HG02642 (cell line): ENCODE measurements around the gene KAT8.
"Not testable (repeated sequence)": the region's sequence is repeated elsewhere in the genome, so short reads cannot be mapped to it uniquely, and the experiment has no call there.

Source experiments
- ATAC-seq: cut with Tn5 transposase; IDR thresholded peaks from one replicate; pipeline ENCODE4 v1.9.1; 2021; ENCODE audit warnings: mild to moderate bottlenecking; ENCODE audit not compliant: unreplicated experiment, poor library complexity

The KAT8 gene

DNA sequence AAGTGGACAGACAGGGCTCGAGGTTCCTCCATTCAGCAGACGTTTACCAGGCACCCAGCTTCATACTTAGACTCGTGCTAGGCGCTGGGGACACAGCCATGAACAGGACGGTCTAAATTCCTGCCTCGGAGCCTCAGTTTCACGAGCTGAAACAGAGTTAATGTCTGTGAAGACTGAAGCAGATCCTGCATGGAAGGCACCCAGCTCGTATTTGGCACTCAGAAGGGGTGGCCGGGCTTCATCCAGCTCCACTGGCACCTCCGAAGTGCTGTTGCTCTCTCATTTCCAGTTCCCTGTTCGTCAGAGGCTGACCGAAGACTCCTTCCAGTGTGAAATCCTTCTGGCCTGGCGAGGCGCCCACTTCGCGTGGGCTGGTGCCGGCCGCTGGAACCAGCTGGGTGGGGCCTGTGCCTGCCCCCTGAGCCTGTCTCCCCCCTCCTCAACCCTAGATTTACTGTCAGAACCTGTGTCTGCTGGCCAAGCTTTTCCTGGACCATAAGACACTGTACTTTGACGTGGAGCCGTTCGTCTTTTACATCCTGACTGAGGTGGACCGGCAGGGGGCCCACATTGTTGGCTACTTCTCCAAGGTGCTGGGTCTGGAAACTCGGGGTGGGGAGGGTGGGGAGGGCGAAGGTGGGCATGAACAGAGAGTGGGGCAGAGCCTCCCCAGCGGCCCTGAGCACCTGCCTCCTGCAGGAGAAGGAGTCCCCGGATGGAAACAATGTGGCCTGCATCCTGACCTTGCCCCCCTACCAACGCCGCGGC is 12.3 kb downstream of the KAT8 start:
- no peak for ATAC-seq

DNA sequence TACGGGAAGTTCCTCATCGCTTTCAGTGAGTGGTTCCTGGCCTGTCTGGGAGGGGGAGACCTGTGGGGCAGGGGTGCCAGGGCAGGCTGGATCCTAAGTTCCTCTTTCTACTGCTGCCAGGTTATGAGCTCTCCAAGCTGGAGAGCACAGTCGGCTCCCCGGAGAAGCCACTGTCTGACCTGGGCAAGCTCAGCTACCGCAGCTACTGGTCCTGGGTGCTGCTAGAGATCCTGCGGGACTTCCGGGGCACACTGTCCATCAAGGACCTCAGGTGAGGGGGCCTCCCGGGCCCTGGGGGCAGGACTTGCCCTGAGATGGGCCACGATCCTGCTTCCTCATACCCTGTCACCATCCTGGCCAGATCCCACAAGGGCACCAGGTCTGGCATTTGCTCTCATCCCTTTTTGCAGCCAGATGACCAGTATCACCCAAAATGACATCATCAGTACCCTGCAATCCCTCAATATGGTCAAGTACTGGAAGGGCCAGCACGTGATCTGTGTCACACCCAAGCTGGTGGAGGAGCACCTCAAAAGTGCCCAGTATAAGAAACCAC is 12.9 kb downstream of the KAT8 start:
- no peak for ATAC-seq

DNA sequence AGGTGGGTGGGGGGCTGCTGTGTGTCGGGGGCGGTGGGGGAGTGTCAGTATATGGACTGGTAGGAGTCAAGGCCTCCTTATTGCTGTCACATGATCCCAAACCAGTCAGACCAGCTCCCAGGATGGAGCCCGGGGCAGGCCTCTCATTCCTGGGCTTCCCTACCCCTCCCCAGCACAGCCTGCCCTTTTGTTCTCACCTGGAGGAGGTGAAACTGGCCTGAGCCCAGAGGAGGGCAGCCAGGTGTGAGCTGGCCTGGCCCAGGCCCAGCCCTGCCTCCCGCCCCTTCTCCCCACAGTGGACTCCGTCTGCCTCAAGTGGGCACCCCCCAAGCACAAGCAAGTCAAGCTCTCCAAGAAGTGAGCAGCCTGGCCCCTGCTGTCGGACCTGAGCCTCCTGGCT is 13.4 kb downstream of the KAT8 start:
- ATAC-seq: no peak

DNA sequence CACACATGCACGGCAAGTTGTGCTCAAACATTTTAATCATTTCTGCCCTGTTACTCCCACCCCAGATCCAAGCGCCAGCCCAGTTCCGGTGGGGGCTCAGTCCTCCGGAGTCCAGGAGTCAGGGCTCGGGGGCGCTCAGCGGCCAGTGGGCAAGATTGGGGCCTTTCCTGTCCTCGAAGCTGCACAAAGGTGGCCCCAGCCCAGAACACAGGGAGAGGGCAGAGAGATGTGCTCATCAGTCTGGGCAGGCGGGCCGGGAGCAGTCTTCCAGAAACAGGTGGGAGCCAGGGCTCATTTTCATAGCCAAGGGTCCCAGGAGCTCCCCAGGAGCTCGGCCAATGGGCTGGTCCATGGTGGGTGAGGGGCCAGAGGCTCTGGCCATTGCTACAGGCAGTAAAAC is 14.0 kb downstream of the KAT8 start:
- no peak for ATAC-seq

DNA sequence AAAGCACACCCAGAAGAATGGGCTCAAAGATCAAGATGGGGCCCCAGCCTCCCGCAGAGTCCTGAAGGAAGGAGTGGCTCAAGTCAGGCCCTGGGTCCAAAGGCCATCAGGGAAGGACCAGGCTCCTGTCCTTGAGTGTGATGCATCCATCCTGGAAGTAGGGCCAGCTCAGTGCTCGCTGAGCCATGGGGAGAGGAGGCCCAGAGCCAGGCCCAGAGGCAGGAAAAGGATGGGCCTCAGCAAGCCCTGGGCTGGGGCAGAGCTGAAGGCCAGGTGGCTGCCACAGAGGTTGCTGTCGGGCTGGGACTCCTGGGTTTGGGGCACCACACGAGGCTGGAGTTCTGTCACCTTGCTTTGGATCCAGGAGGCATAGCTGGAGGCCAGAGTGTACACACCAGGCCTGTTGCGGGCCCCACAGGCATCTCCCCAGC is 14.4 kb downstream of the KAT8 start:
- no peak for ATAC-seq

DNA sequence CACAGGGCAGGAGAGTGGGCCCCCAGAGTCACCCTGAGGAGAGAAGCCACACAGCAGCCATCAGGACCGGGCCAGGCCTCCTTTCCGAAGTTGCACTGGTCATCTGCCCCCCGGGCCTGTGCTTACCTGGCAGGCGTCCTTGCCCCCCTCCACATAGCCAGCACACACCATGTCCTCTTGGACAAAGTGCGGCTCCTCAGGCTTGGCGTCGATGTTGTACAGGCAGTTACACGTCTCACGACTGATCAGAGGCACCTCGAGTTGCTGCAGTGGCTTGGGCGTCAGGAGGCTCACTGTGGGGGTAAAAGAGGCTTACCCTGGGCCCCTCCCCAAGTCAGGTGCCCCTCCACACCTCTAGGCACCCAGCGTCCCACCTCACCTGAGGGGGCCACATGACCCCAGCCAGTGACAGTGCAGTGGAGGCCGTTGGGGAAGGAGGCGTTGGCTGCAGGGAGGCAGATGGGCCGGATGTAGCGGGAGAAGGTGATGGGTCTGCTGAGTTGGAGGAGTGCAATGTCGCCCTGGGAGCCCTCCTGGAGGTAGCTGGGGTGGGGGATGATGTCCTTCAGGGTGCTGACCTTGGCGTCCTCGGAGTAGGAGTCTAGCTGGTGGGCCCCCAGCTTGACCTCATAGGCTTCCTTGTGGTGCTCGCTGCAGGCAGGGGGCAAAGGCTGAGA is 15.0 kb downstream of the KAT8 start:
- no peak for ATAC-seq

DNA sequence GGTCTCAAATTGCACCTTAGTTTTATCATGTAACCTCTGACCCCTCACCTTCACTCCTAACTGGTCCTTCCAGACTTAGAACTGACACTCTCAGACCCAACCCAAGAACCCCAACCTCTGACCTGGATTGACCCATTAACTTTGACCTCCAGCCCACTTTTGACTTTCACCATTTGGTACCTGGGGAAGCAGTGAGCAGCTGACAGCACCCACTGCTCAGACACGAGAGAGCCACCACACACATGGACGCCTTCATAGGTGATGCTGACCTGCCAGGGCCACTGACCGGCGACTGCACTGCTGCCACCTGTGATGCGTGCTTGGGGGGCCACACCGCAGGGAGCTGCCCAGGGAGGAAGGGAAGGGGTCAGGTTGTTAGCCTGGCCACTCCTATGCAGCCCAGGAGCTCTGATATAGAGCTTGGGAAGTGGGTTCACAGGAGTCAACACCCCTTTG is 15.6 kb downstream of the KAT8 start:
- ATAC-seq: no peak

DNA sequence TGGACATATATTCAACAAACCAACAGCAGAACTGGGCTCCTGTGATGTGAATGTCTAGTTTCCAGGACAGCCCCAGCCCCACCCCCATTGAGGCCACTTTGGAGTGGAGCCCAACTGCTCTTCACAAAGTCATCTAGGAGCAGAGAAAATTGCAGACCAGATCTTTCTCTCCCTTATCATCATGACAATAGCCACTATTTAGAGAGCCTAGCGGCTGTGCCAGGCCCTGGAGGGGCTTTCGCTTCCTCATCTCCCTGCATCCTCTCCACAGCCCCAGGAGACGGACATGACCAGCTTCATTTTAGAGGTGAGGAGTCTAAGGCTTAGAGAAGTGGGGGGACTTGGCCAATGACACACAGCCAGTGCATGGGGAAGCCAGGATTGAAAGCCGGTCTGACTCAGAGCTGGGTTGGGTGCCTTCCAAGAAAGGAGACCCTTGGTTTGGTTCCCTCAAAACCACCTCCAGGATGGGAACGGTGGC is 16.7 kb downstream of the KAT8 start:
- no peak for ATAC-seq

DNA sequence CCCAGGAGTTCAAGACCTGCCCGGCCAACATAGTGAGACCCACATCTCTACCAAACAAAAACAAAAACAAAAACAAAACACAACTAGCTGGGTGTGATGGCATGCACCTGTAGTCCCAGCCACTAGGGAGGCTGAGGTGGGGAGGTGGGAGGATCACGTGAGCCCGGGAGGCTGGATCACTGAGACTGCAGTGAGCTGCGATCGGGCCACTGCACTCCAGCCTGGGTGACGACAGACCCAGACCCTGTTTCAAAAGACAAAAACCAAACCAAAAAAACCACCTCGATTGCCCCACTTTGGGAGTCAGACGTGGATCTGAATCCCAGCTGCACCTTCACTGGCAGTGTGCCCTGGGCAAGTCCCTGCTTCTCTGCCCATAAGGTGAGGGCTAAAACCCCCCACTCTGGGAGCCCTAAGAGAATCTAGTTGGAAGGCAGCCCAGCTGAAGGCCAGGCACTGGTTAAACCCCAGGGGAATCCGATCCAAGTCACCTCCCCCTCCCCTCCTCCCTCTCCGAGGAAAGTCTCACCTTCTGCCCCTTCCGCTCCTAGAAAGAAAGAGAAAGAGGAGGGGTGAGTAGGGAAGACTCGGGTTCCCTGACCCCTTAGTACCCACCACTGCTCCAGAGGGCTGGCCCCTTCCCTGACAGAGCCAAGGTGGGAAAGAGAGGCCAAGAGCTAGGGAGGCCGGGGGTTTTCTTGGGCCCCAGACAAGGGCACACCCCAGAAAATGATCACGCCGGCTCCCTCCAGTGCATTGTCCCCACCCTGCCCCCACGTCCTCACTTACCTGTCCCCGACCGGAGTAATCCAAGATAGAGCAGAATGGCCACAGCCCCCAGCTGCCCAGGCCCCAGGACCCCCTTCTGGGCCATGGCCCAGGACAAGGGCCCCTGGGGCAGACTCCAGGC is 17.4 kb downstream of the KAT8 start:
- ATAC-seq: no peak

DNA sequence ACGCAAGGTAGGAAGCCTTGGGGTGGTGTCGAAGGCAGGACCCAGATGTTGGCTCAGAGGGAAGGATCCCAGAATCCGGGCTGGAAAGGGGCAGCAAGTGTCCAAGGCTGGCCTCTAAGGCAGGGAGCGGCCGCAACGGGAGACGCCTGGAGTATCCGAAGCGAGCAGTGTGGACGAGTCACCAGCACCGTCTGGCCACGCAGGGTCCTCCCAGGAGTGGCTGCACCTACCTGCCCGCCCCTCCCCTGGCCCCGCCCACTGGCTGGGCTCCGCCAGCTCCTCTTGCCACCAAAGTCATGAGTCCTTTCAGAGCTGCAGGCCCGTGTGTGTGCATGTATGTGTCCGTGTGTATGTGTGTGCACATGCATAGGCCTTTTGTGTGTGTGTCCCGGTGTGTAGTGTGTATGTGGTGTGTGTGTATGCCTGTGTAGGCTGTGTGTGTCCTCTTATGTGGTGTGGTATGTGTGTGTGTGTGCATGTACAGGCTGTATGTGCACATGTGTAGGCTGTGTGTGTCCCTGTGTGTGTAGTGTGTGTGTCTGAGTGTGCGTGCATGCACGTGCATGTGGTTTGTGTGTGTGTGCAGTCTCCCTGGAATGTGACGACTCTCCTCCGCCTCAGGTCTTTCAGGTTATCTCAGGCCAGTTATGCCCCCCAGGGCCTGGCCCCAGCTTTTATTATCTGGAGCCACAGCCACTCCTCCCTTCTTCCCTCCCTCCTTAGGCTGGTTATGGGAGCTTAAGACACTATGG is 18.2 kb downstream of the KAT8 start, which contains the start of gene PRSS8:
PRSS8 (minus strand) TSS at position 193 of the 752 bp plus-strand sequence. CDS start 229 bp downstream, outside the sequence.
- no peak for ATAC-seq

DNA sequence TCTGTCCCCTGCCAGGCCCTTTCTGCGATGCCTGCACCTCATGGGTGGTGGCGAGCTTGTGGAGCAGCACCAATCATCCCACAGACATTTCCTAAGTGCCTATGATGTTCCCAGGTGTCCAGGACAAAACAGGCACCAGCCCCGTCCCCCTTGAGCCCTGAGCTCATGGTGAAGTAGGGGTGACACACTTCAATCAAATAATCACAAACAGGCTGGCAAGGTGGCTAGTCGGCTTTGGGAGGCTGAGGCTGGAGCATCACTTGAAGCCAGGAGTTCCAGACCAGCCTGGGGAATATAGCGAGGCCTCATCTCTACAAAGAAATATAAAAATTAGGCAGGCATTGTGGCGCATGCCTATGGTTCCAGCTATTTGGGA is 18.8 kb downstream of the KAT8 start:
- ATAC-seq: no peak

DNA sequence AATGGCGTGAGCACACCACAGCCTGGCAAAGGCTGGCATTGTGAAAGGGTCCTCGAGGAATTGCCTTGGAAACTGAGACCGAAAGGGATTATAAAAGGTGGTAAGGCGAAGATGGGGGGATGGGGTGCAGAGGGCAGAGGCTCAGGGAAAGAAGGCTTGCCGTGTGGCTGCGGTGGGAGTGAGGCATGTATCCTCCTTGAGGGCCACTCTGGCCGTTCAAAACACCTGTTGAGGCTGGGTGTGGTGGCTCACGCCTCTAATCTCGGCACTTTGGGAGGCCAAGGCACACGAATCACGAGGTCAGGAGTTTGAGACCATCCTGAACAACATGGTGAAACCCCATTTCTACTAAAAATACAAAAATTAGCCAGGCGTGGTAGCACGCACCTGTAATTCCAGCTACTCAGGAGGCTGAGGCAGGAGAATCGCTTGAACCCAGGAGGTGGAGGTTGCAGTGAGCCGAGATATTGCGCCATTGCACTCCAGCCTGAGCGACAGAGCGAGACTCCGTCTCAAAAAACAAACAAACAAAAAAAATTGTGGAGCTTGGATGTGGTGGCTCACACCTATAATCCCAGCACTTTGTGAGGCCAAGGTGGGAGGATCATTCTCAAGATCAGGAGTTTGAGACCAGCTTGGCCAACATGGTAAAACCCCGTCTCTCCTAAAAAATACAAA is 19.5 kb downstream of the KAT8 start:
- ATAC-seq: not testable (repeated sequence)

DNA sequence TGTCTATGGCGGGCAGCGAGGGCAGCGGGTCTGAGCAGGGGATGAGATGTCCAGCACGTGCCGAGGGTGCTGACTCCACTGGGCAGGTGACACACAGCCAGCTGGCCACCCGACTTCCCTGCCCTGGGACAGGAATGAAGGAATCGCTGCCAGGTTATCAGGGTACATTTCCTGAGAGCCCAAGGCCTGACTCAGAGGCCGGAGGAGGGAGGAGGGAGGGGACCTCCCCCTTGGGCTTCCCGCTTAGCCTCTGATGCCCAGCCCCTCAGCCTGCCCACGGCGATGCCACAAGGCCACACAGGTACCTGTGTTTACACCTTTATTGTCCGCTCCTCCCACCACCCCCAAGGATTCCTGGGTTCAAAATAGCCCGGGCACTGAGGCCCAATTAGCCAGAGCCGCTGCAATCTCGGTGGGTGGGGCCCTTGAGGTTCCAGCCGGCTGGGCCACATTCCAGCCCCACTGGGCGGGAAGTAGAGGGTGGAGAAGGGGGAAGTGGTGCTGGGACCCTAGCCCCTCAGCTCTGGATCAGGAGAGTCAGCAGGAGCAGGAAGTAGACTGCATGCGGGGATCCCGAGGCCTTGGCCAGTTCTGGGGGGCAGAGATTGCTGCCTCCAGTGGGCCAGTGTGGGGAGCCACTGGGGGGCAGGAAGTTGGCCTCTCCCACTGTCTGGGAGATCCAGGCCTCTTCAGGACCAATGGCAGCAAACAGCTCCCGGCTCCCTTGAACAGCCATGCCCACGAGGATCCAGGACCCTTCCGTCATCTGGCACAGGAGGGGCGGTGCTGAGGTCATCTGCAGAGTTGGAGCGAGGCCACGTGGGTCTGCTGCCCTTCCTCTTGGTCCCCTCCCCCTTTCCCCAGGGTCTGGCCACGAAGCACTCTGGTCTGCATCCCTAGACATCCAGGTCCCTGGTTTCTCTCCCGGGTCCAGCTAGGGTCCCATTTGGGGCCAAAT is 21.4 kb downstream of the KAT8 start:
- ATAC-seq: no peak

DNA sequence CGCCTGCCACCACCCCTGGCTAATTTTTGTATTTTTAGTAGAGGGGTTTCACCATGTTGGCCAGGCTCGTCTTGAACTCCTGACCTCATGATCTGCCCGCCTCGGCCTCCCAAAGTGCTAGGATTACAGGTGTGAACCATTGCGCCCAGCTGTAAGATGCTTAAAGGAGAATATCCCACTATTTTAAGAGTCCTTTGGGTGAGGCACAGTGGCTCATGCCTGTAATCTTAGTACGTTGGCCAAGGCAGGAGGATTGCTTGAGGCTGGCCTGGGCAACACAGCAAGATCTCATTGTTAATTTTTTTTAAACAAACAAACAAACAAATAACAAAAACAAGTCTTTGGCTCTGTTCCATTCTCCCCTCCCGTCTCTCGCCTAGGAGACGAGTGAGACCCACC is 23.6 kb downstream of the KAT8 start:
- ATAC-seq: not testable (repeated sequence)

DNA sequence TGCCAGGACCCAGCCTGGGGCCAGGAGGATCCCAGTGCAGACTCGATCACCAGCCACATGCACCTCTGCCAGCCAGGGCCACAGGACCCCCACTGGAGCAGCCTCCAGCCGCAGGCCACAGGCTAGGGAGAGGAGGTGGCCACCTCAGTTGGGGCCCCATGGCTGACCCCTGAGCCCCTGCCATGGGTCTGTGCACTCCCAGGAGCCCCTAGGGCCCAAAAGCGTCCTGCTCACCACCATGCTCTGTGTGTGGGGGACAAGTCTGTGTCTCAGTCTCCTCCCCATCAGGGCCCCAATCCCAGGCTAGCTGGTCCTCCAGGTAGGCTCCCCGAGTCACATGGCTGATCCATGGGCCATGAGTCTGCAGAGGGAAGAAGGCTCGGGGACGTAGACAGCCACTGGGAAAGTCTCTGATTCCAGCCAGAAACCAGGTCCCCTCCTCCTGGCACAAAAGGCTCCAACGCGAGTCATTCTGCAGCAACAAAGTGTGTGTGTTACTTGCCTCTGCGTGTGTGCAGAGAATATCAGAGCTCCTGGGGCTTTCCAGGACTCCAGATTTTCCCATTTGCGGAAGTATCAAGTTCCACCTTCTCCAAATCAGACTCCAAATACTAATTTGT is 24.1 kb downstream of the KAT8 start:
- ATAC-seq: no peak

DNA sequence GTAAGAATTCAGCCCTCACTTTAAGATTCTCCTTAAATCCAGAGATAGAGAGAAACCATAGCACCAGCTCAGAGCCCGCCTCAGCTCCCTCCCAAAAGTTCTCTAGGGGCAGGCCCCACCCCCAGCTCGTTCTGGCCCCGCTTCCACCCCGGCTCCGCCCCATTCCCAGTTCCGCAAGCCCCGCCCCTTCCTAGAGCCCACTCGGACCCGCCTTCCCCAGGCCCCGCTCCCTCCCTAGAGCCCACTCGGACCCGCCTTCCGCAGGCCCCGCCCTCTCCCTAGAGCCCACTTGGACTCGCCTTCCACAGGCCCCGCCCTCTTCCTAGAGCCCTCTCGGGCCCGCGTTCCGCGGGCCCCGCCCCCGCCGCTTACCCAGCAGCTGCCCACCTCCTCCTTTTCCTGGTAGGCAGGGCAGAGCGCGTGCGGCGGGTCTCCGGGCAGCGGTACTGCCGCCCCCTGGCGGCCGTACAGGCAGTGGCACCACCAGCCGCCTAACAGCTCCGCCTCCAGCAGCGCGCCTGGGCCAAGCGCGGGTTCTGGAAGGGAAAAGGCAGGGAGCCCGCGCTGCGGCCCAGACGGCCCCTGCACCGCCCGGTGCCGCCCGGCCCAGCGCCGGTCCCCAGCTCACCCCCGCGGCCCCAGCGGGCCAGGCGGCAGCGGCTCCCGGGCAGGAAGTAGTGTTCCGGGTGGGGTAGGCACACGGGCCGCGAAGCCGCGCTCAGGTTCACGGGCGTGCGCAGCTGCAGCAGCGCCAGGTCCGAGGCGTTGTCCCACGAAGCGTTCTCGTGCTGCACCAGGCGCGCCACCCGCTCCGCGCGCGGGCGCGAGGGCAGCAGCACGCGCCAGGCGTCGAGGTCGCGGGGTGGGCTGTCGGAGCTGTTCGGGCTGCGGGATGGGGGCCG is 24.9 kb downstream of the KAT8 start:
- ATAC-seq: peak; percentile 92
